SH-SY5Y (cell line): ENCODE data around the gene CFAP20DC.

ENCODE experiments used
- GATA2 ChIP-seq: IDR thresholded peaks from 2 replicates; pipeline ENCODE4 v1.6.1; 2011; ENCODE audit warnings: mild to moderate bottlenecking, low read depth, low read length
- GATA3 ChIP-seq: IDR thresholded peaks from 2 replicates; pipeline ENCODE4 v1.6.1; 2011; ENCODE audit warnings: low read depth, mild to moderate bottlenecking, low read length, moderate library complexity

DNA sequence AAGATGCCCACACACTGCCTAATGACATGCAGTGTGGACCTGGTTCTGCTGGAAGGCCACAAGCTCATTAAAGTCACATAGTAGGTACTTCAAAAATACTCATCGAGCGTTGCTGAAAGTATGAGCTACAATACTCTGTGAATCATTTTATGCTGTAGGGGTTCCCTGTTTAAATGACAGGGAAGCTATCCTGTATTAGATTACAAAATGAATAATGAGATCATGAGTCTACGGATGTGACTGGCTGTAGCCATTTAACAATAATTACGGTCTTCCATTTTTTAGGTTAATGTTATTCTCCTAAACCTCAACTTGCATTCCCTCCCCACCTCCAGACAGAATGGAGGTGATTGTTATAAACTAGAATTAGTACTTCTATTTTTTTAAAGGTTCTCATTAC is 255.1 kb downstream of the CFAP20DC start:
- TF ChIP-seq GATA2 (no peak), GATA3 (no peak)
